ENCODE data around the gene UBE2H.

UBE2H gene

GRCh38 chr7:129855234-129855673, 97.5 kb downstream of the UBE2H start:
- TF ChIP-seq MAX (IDR thresholded peaks at IDR 0.05; ENCODE audit: low read depth, low read length) = no peak
- TF ChIP-seq, protein P1, sequence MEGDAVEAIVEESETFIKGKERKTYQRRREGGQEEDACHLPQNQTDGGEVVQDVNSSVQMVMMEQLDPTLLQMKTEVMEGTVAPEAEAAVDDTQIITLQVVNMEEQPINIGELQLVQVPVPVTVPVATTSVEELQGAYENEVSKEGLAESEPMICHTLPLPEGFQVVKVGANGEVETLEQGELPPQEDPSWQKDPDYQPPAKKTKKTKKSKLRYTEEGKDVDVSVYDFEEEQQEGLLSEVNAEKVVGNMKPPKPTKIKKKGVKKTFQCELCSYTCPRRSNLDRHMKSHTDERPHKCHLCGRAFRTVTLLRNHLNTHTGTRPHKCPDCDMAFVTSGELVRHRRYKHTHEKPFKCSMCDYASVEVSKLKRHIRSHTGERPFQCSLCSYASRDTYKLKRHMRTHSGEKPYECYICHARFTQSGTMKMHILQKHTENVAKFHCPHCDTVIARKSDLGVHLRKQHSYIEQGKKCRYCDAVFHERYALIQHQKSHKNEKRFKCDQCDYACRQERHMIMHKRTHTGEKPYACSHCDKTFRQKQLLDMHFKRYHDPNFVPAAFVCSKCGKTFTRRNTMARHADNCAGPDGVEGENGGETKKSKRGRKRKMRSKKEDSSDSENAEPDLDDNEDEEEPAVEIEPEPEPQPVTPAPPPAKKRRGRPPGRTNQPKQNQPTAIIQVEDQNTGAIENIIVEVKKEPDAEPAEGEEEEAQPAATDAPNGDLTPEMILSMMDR (IDR thresholded peaks at IDR 0.05; ENCODE audit: low read depth, low read length) = no peak
- no peak for TF ChIP-seq MYC (IDR thresholded peaks at IDR 0.05; ENCODE audit: low read depth, low read length)
- no peak for TF ChIP-seq POLR2A (IDR thresholded peaks at IDR 0.05; ENCODE audit: extremely low read depth, insufficient read length)
- DNase-seq (ENCODE audit: low read depth) = no peak
- no peak overlapping the region for H3K4me3 ChIP-seq (ENCODE audit: low read depth, low read length)

DNA sequence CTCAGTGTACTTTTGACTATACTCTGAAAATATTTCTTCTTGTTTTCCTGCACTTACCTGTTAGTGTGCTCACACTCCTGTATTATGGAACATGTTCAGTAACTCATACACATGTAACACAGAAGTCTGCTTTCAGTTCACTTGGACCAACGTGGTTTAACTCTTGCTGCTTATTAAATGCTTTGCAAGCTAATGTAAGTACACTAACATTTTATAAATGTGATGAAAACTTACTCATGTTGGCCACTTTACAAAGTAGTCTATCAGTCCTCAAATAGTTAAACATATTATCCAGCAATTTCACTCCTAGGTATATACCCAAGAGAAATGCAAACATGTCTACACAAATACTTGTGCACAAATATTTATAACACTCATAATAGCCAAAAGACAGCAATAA, 98.4 kb downstream of the UBE2H start:
- TF ChIP-seq POLR2A (IDR thresholded peaks at IDR 0.05; ENCODE audit: extremely low read depth, insufficient read length) = no peak
- no peak for TF ChIP-seq MAX (IDR thresholded peaks at IDR 0.05; ENCODE audit: low read depth, low read length)
- no peak for DNase-seq (ENCODE audit: low read depth)
- H3K4me3 ChIP-seq (ENCODE audit: low read depth, low read length) = peak overlapping the region; percentile 10

GRCh38 chr7:129853661-129854268, 99.0 kb downstream of the UBE2H start:
- TF ChIP-seq POLR2A (IDR thresholded peaks at IDR 0.05; ENCODE audit: extremely low read depth, insufficient read length) = no peak
- TF ChIP-seq, protein P1 (IDR thresholded peaks at IDR 0.05; ENCODE audit: low read depth, low read length) = no peak
- TF ChIP-seq MYC (IDR thresholded peaks at IDR 0.05; ENCODE audit: low read depth, low read length) = no peak
- TF ChIP-seq MAX (IDR thresholded peaks at IDR 0.05; ENCODE audit: low read depth, low read length) = no peak
- DNase-seq (ENCODE audit: low read depth) = peak; percentile 84
- H3K4me3 ChIP-seq (ENCODE audit: low read depth, low read length) = peak overlapping the region; percentile 30

- DNase-seq (ENCODE audit: low read depth) = no peak
- no peak for TF ChIP-seq POLR2A (IDR thresholded peaks at IDR 0.05; ENCODE audit: extremely low read depth, insufficient read length)
- TF ChIP-seq, protein P1 (IDR thresholded peaks at IDR 0.05; ENCODE audit: low read depth, low read length) = no peak
- no peak for TF ChIP-seq MYC (IDR thresholded peaks at IDR 0.05; ENCODE audit: low read depth, low read length)
- no peak for TF ChIP-seq MAX (IDR thresholded peaks at IDR 0.05; ENCODE audit: low read depth, low read length)
- H3K4me3 ChIP-seq (ENCODE audit: low read depth, low read length) = no peak overlapping the region
These were observed 101.0 kb downstream of the UBE2H start for GRCh38 chr7:129851809-129852208.

DNA sequence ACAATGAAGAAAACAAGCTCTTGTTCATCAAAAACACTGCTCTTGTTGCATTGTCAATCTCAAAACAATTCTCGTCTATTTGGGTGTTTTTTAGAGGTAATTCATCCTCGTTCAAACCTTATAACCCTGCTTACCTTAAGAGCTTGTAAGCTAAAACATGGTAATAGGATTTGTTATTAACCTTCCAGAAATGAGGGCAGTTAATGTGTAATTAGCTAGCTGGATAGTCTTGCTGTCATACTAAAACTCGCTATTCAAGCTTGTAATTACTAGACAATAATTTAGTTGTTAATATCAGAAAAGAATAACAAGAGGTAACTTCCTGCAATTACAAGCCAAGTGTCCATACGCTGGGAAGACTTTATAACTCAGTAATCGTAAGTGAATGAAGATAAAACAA, 101.6 kb downstream of the UBE2H start:
- TF ChIP-seq POLR2A (IDR thresholded peaks at IDR 0.05; ENCODE audit: extremely low read depth, insufficient read length) (no peak), MYC (IDR thresholded peaks at IDR 0.05; ENCODE audit: low read depth, low read length) (no peak), MAX (IDR thresholded peaks at IDR 0.05; ENCODE audit: low read depth, low read length) (no peak)
- TF ChIP-seq, protein P1 (IDR thresholded peaks at IDR 0.05; ENCODE audit: low read depth, low read length) = no peak
- no peak overlapping the region for H3K4me3 ChIP-seq (ENCODE audit: low read depth, low read length)
- no peak for DNase-seq (ENCODE audit: low read depth)

- TF ChIP-seq MYC (IDR thresholded peaks at IDR 0.05; ENCODE audit: low read depth, low read length) (no peak), POLR2A (IDR thresholded peaks at IDR 0.05; ENCODE audit: extremely low read depth, insufficient read length) (no peak), MAX (IDR thresholded peaks at IDR 0.05; ENCODE audit: low read depth, low read length) (no peak)
- TF ChIP-seq, protein P1 (IDR thresholded peaks at IDR 0.05; ENCODE audit: low read depth, low read length) = no peak
- no peak overlapping the region for H3K4me3 ChIP-seq (ENCODE audit: low read depth, low read length)
- no peak for DNase-seq (ENCODE audit: low read depth)
These were observed 104.3 kb downstream of the UBE2H start for GRCh38 chr7:129848436-129848835.

All from NB4 (cell line).